Lower leg skin (tissue), 4 donors: Measurements from ENCODE around the gene CLPTM1L. TPM values are rescaled to one million over a fixed set of nuclear protein-coding genes. Genes with fewer than 3 reads are reported as not detected.
"Not testable (repeated sequence)": the region's sequence is repeated elsewhere in the genome, so short reads cannot be mapped to it uniquely, and the experiment has no call there.

ENCODE experiments used
- DNase-seq, 2 donors: peaks; one replicate each; pipeline ENCODE4 v3.0.0-alpha.2; 2019; ENCODE audit warnings: low spot score in 2 of 2
- H3K4me3 ChIP-seq: fragments of 200-600 bp; sonication (generic); 2 replicates; pipeline ENCODE4 v1.5.1; 2017; ENCODE audit warnings: mild to moderate bottlenecking, low read depth; ENCODE audit not compliant: poor library complexity, severe bottlenecking
- CTCF ChIP-seq, 3 donors: fragments of 450-650 bp; IDR thresholded peaks; one replicate each; pipeline ENCODE4 v1.5.1; 2016; ENCODE audit warnings: antibody characterized with exemption in 3 of 3, mild to moderate bottlenecking in 3 of 3, moderate library complexity in 2 of 3
- POLR2A ChIP-seq, 2 donors: fragments of 450-650 bp; IDR thresholded peaks; one replicate each; pipeline ENCODE4 v1.6.1; 2016 to 2017; ENCODE audit warnings: antibody characterized with exemption in 2 of 2, mild to moderate bottlenecking in 1 of 2, moderate library complexity in 1 of 2
- WGBS, 2 donors: methylation state at CpG; one replicate each; pipeline ENCODE4 v1.1.5; 2018; 5-methylcytosine and 5-hydroxymethylcytosine counted together
- intact Hi-C: fragments of 100-400 bp; cut with DNase I; formaldehyde crosslinking; loops from one replicate; pipeline ENCODE4 v1.15.0; 2023; ENCODE audit warnings: low total_unique reads
- total RNA-seq, 4 donors: library from RNA; depleted of rRNA; stranded (reverse); fragments of >200 nt; gene quantifications; one replicate each; pipeline ENCODE4 v1.1.0, GENCODE V29; 2016

Gene CLPTM1L
- total RNA-seq, 4 donors from 2014 or later = 82.8 to 123 (median 102) TPM

GRCh38 chr5:1333986-1334385 lies 10.9 kb downstream of the CLPTM1L start:
- TF ChIP-seq POLR2A (IDR thresholded peaks at IDR 0.05) = no peak
- no peak for TF ChIP-seq CTCF (IDR thresholded peaks at IDR 0.05)
- H3K4me3 ChIP-seq = no peak overlapping the region
- intact Hi-C loops = no loop called here
- WGBS, 2 donors = 88 to 95% methylated on average over 13 to 14 of the region's 14 CpGs
- DNase-seq = no peak

GRCh38 chr5:1333286-1333685 lies 11.6 kb downstream of the CLPTM1L start:
- H3K4me3 ChIP-seq, intact Hi-C loops, DNase-seq: not testable (repeated sequence)
- 79 to 92% methylated on average over 5 of the region's 5 CpGs for WGBS, 2 donors

GRCh38 chr5:1332461-1333001 lies 12.4 kb downstream of the CLPTM1L start:
- no peak for TF ChIP-seq CTCF (IDR thresholded peaks at IDR 0.05)
- no peak for TF ChIP-seq POLR2A (IDR thresholded peaks at IDR 0.05)
- no peak overlapping the region for H3K4me3 ChIP-seq
- intact Hi-C loops = no loop called here
- no peak for DNase-seq
- 67% methylated on average over 11 of the region's 11 CpGs for WGBS, 2 donors

- WGBS, 2 donors = 68 to 77% methylated on average over 11 of the region's 11 CpGs
- TF ChIP-seq POLR2A (IDR thresholded peaks at IDR 0.05) (no peak), CTCF (IDR thresholded peaks at IDR 0.05) (no peak)
- intact Hi-C loops = no loop called here
- no peak overlapping the region for H3K4me3 ChIP-seq
- no peak for DNase-seq
Measured at GRCh38 chr5:1331861-1332405, 13.0 kb downstream of the CLPTM1L start.

GRCh38 chr5:1330847-1331831 lies 13.8 kb downstream of the CLPTM1L start:
- TF ChIP-seq CTCF (IDR thresholded peaks at IDR 0.05) = no peak
- intact Hi-C loops = no loop called here
- no peak for DNase-seq
- 54 to 58% methylated on average over 26 to 29 of the region's 35 CpGs for WGBS, 2 donors
- H3K4me3 ChIP-seq = no peak overlapping the region

GRCh38 chr5:1330146-1330846 lies 14.6 kb downstream of the CLPTM1L start:
- H3K4me3 ChIP-seq = no peak overlapping the region
- DNase-seq = peak; percentile 82 to 93

More at GRCh38 chr5:1330146-1330846, 14.6 kb downstream of the CLPTM1L start:
- TF ChIP-seq POLR2A (IDR thresholded peaks at IDR 0.05) (no peak), CTCF (IDR thresholded peaks at IDR 0.05) (no peak)
- intact Hi-C loops = no loop called here
- 45 to 53% methylated on average over 23 of the region's 23 CpGs for WGBS, 2 donors
